HG02642 (cell line): ENCODE data around the gene DDR1.
"Not testable (repeated sequence)": the region's sequence is repeated elsewhere in the genome, so short reads cannot be mapped to it uniquely, and the experiment has no call there.

Experiments
- ATAC-seq: cut with Tn5 transposase; IDR thresholded peaks from one replicate; pipeline ENCODE4 v1.9.1; 2021; ENCODE audit warnings: mild to moderate bottlenecking; ENCODE audit not compliant: unreplicated experiment, poor library complexity

DDR1 gene

GRCh38 chr6:30891816-30892538 lies 7.7 kb downstream of the DDR1 start:
- no peak for ATAC-seq

GRCh38 chr6:30893001-30893591 lies 8.8 kb downstream of the DDR1 start:
- ATAC-seq = no peak

- no peak for ATAC-seq
Observed at GRCh38 chr6:30893666-30894065, 9.3 kb downstream of the DDR1 start.

DNA sequence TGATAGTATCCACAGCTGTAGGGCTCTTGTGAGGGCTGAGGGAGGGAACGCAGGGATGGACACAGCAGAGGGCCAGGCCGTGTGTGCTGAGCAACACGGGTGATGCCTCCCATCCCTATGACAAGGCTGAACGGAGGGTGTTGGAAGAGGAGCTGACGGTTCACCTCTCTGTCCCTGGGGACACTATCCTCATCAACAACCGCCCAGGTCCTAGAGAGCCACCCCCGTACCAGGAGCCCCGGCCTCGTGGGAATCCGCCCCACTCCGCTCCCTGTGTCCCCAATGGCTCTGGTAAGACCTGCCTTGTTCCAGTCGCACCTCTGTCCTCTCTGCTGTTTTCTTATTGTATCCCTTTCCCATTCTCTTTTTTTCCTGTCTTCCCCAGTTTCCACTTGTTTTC lies 10.1 kb downstream of the DDR1 start:
- ATAC-seq = no peak

GRCh38 chr6:30894935-30895334 lies 10.6 kb downstream of the DDR1 start:
- ATAC-seq = no peak

- no peak for ATAC-seq
Observed at GRCh38 chr6:30895343-30895742, 11.0 kb downstream of the DDR1 start.

DNA sequence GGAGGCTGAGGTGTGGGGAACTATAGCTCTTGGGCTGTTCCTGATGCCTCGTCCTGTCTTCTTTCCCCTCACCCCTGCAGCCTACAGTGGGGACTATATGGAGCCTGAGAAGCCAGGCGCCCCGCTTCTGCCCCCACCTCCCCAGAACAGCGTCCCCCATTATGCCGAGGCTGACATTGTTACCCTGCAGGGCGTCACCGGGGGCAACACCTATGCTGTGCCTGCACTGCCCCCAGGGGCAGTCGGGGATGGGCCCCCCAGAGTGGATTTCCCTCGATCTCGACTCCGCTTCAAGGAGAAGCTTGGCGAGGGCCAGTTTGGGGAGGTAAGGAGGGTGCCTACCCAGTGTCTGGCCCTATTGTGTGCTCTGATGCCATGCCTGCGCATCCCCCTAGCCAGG lies 12.2 kb downstream of the DDR1 start:
- no peak for ATAC-seq

GRCh38 chr6:30897882-30898281 lies 13.6 kb downstream of the DDR1 start:
- ATAC-seq = no peak

DNA sequence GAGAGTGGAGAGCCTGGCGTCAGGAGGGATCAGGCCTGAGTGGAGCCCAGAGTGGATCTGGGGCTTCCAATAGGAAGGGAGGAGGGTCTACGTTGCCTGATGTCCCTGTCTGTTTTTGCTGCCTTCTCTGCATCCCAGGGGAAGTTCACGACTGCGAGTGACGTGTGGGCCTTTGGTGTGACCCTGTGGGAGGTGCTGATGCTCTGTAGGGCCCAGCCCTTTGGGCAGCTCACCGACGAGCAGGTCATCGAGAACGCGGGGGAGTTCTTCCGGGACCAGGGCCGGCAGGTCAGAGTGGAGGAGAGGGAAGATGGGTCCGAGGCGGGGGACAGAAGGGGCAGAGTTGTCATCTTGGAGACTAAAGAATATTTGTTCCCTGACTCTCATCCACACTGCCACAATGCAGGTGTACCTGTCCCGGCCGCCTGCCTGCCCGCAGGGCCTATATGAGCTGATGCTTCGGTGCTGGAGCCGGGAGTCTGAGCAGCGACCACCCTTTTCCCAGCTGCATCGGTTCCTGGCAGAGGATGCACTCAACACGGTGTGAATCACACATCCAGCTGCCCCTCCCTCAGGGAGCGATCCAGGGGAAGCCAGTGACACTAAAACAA lies 14.5 kb downstream of the DDR1 start:
- ATAC-seq = no peak

GRCh38 chr6:30900863-30901417 lies 16.6 kb downstream of the DDR1 start:
- ATAC-seq = no peak

GRCh38 chr6:30901436-30901835 lies 17.1 kb downstream of the DDR1 start:
- ATAC-seq = no peak

DNA sequence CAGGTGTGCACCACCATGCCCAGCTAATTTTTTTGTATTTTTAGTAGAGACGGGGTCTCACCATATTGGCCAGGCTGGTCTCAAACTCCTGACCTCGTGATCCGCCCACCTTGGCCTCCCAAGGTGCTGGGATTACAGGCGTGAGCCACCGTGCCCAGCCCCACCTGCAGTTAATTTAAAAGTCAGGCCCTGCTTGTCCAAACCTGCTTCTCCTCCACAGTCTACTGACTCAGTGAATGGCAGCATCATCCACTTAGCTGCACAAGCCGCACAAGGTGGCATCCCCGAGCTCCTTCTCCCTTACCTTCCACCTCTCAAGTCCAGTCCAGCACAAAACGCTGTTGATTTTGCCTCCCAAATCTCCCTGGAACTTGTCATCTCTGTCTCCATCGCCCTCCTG lies 17.9 kb downstream of the DDR1 start:
- ATAC-seq = not testable (repeated sequence)

- no peak for ATAC-seq
Observed at GRCh38 chr6:30902709-30903108, 18.4 kb downstream of the DDR1 start.

- no peak for ATAC-seq
Observed at GRCh38 chr6:30903236-30903635, 18.9 kb downstream of the DDR1 start.

DNA sequence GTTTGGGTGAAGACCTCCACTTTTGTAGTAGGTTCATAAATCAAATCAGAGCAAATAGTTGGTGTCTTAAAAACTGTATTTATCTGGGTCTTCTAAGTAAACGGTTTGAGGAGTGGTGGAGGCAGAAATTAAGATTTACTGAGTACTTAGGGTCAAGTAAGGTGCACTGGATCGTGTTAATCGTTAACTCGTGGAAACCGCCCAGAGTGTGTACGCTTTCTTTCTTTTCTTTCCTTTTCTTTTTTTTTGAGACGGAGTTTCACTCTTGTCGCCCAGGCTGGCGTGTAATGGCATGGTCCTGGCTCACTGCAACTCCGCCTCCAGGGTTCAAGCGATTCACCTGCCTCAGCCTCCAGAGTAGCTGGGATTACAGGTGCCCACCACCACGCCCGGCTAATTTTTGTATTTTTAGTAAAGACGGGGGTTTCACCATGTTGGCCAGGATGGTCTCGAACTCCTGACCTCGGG lies 23.0 kb downstream of the DDR1 start:
- ATAC-seq = not testable (repeated sequence)

DNA sequence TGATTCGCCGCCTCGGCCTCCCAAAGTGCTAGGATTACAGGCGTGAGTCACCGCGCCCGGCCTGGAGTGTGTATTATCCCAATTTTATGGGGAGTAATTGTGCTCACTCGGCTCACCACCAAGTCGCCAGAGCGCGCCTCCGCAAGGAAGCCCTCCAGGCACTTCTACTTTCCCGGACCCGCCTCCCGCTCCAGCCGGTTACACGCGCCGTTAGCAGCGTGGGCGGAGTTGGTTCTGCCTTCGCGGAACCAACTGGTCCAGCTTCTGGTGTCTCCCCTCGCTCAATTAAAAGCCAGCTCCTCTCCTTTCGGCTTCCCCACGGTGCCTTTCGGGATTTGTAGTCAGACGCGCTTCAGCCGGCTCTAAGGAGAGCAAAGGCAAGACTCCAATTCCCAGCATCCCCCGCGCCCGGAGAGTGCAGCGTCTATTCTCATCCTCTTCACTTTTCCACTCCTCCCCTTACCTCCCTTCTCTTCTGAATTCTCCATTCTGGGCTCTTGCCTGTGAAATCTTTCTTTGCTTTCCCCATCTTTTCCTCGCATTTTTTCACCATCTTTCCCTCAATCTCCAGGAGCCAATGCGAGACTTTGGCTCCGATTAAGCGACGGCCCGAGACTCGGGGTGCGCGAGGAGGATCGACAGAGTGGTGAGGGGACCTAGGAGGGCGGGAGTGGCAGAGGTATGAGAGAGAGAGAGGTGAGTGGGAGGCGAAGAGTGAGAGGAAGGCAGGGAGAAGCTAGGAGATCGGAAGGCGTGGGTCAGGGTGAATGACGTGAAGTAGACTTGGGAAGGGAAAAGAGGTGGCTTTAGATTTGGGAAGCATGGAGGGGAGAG lies 23.7 kb downstream of the DDR1 start, which contains the start of gene GTF2H4:
Gene GTF2H4 (plus strand): TSS at position 450 of the 834 bp plus-strand sequence.
- ATAC-seq = peak; percentile 96

GRCh38 chr6:30908700-30909099 lies 24.4 kb downstream of the DDR1 start:
- ATAC-seq = no peak

- not testable (repeated sequence) for ATAC-seq
Observed at GRCh38 chr6:30910473-30910872, 26.2 kb downstream of the DDR1 start.

GRCh38 chr6:30912746-30913520 lies 28.6 kb downstream of the DDR1 start:
- no peak for ATAC-seq

GRCh38 chr6:30913721-30914075 lies 29.4 kb downstream of the DDR1 start:
- peak; percentile 6 for ATAC-seq
